Mesenteric fat pad (tissue), 1 donor: ENCODE measurements around the gene EFHD1. TPM values are rescaled to one million over a fixed set of nuclear protein-coding genes. Genes with fewer than 3 reads are reported as not detected.
A peak's percentile ranks its signal among the peaks of the same experiment; 100 is the strongest.

Experiments
- DNase-seq: peaks from one replicate; pipeline ENCODE4 v3.0.0-alpha.2; 2020; ENCODE audit warnings: low spot score
- long read RNA-seq: library from polyadenylated mRNA; unstranded; transcript quantifications from one replicate; pipeline ENCODE4 v2.0.0, GENCODE V29; 2020
- total RNA-seq: library from RNA; stranded (reverse); fragmentation: NEBNext Ultra II Directional; extraction: Animal tissue kit (Norgen Biotek cat#: 25700); gene quantifications from one replicate; pipeline ENCODE4 v1.2.1, GENCODE V29; 2021
- donor health status: DM: yes; HTN: yes; CAD: no.

The EFHD1 gene, protein sequence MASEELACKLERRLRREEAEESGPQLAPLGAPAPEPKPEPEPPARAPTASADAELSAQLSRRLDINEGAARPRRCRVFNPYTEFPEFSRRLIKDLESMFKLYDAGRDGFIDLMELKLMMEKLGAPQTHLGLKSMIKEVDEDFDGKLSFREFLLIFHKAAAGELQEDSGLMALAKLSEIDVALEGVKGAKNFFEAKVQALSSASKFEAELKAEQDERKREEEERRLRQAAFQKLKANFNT
- 18.0 TPM for total RNA-seq
- long read RNA-seq, partial matches to known transcripts: 1 of 4 reads
- long read RNA-seq, other reads (novel, unspliced or antisense): 0 of 4 reads

DNA sequence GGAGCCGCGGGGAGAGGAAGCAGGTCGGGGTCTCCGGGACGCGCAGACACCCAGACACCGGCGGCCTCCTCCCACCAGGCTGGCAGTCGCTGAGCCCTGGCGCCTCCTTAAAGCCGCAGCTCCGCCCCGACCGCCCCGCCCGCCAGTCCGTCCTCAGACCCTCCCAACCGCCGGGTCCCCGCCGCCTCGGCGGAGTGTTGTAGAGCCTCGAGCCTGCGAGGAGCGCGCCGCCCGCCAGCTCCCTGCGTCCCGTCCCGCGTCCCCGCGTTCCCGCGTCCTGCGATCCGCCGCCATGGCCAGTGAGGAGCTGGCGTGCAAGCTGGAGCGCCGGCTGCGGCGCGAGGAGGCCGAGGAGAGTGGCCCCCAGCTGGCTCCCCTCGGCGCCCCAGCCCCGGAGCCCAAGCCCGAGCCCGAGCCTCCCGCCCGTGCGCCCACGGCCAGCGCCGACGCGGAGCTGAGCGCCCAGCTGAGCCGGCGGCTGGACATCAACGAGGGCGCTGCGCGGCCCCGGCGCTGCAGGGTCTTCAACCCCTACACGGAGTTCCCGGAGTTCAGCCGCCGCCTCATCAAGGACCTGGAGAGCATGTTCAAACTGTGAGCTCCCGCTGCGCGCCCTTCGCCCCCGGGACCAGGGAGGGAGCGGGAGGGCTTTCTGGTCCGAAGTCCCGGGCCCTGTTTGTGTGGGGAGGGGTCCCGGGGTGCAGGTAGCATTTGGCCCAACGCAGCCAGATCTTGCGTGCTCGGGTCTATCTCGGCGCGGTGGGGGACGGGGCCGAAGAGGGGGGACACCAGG is at the start of gene EFHD1:
Gene EFHD1, plus strand, starts transcription at position 192 of the 793 bp plus-strand sequence. Its CDS starts 101 bp downstream, at position 293.
- DNase-seq: peak; percentile 91

- no peak for DNase-seq
Observed at GRCh38 chr2:232584238-232584637, 49.2 kb upstream of the EFHD1 start.

DNA sequence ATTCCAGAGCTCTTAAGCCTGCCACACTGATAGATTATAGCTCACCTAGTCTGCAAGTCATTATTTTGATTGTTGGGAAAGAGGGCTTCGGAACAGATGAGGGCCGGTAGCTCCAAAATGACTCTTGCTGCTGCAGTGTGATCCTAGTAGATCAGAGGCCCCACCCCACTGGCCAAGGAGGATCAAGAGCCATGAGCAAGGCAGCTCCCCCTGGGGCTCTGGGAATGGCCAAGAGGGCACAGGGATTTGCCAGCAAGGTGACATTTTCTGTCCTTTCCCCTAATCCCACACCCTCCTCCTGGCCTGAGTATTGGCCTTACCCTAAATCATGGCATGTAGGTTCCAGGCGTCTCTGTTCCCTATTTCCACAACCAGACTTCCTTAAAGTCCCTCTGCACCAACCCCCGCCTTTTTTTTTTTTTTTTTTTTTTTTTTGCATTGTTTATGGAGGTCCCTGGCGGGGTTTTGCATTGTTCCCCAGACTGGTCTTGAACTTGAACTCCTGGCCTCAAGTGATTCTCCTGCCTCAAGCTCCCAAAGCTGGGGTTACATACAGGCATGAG is 46.4 kb upstream of the EFHD1 start:
- no peak for DNase-seq

- DNase-seq: peak; percentile 41
Observed at GRCh38 chr2:232587512-232587911, 45.9 kb upstream of the EFHD1 start.

- DNase-seq: no peak
Observed at GRCh38 chr2:232588031-232588430, 45.4 kb upstream of the EFHD1 start.

DNA sequence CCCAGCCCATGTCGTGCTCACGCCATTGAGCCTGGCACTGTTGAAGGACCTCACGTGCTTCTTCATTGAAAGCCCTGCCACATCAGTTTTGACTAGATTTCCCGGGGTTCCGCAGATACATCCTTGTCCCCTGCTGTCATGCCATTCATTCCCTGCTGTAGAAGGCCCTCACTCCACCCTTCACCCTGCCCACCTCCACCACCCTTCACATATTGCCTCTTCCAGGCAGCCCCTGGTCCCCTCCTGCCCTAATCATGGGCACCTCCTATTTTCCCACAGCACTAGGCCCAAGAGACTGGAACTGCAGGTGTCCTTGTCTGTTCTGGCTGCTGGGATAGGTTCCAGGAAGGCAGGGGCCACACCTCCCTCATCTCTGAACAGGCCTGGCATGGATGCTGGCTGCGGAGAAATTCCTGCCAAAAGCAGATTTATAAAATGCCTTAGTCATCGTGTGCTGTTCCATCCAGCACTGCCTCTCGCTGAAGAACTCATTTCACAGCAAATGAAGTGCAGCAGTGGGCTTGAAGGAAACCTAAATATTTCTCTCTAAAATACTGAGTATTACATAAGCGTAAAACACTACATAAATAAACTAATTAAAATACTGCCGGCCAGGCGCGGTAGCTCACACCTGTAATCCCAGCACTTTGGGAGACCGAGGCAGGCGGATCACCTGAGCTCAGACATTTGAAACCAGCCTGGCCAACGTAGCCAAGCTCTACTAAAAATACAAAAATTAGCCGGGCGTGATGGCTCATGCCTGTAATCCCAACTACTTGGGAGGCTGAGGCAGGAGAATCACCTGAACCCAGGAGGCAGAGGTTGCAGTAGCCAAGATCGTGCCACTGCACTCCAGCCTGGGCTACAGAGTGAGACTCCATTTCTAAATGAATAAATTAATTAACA is 44.5 kb upstream of the EFHD1 start:
- DNase-seq: no peak

GRCh38 chr2:232592772-232593395 is 40.5 kb upstream of the EFHD1 start:
- DNase-seq: no peak

GRCh38 chr2:232593982-232594381 is 39.4 kb upstream of the EFHD1 start:
- DNase-seq: no peak

- DNase-seq: no peak
Observed at GRCh38 chr2:232597362-232598079, 35.9 kb upstream of the EFHD1 start.

DNA sequence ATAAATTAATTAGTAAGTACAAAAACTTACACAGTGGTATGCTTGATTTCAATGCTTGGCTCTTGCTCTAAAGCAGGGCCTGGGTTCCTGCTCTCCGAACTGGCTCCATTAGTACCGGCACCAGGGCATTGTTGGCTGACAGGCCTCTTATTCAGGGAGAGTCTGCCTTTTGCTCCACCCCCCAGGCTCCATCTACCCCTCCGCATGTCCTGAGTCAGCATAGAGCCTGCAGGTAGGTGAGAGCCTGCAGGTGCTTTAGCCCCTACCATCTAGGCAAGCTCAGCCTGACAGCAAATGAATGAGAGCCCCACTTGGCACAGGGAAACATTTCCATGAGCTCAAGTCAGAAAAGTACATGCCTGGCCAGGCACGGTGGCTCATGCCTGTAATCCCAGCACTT is 35.1 kb upstream of the EFHD1 start:
- no peak for DNase-seq

DNA sequence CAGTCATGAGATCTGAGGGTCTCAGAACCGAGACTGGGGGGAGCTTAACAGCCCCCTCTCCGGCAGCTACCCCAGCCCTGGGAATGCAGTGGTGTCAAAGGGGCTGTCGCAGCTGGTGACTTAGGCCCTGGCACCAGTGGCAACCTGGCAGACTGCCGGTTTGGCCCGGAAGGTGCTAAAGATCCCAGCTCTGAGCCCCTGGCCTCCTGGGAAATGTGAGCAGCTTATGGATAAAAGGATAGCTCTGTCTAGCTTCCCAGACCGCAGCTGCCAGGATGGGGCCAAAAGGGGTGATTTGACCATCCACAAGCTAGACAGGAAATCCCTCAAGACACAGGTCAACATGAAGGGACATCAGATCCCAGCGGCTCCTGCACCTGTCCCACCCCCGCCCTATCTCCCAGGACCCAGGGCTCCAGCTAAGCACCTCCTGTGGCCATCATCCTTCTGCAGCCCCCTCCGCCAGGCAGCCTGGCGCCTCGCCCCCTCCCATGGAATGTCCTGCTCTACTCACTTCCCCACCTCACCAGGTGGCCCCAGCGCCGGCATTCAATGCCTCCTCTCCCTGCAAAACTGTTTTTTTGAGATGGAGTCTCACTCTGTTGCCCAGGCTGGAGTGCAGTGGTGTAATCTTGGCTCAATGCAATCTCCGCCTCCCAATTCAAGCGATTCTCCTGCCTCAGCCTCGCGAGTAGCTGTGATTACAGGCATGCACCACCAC is 33.2 kb upstream of the EFHD1 start:
- DNase-seq: no peak

GRCh38 chr2:232603283-232603682 is 30.1 kb upstream of the EFHD1 start:
- DNase-seq: no peak

- no peak for DNase-seq
Observed at GRCh38 chr2:232604535-232604934, 28.9 kb upstream of the EFHD1 start.

GRCh38 chr2:232607011-232607410 is 26.4 kb upstream of the EFHD1 start:
- no peak for DNase-seq

DNA sequence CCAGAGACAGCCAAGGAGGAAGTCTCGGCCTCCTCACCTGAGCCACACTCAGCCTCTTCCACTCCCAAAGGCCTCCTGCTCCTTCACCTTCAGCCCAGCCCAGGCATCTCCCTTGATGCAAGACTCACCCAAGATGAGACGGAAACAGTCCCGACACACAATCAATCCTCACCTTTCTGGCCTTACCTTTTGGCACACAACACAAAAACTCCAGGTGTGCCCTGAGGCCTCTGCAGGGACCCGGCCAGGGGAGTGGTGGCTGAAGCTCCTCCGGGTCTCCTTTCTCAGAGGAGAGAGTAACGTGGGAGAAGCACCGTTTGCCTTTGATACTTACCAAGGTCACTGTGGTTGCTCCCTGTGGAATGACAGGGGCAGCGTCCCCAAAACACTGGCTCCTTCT is 23.8 kb upstream of the EFHD1 start:
- no peak for DNase-seq

DNA sequence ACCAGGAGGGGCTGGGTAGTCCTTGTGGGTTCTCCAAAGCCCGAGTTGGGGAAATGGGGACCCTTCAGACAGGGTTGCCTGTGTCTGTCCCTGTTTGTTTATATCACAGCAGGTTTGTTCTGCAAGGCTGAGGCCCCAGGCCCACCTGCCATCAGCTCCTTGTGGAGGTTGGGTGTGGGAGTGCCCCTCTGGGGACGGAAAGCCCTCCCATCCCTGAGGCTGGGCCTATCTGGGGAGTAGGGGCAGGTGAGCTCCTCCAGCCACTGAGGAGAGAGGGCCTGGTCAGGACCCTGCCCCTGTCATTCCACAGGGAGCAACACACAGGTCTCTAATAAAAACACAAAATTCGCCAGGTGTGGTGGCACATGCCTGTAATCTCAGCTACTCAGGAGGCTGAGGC is 23.3 kb upstream of the EFHD1 start:
- DNase-seq: no peak

DNA sequence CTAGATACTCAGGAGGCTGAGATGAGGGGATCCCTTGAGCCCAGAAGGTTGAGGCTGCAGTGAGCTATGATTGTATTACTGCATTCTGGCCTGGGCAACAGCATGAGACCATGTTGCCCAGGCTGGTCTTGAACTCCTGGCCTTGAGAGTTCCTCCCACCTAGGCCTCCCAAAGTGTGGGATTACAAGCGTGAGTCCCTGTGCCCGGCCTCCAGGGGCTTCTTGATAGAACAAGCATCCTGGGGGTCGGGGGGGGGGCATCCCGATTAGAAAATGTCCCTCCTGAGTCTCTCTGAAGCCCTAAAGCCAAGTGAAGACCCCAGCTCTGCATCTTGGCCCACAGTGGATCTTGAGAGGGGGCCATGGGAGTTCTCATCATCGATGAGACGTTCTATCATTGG is 22.3 kb upstream of the EFHD1 start:
- no peak for DNase-seq

DNA sequence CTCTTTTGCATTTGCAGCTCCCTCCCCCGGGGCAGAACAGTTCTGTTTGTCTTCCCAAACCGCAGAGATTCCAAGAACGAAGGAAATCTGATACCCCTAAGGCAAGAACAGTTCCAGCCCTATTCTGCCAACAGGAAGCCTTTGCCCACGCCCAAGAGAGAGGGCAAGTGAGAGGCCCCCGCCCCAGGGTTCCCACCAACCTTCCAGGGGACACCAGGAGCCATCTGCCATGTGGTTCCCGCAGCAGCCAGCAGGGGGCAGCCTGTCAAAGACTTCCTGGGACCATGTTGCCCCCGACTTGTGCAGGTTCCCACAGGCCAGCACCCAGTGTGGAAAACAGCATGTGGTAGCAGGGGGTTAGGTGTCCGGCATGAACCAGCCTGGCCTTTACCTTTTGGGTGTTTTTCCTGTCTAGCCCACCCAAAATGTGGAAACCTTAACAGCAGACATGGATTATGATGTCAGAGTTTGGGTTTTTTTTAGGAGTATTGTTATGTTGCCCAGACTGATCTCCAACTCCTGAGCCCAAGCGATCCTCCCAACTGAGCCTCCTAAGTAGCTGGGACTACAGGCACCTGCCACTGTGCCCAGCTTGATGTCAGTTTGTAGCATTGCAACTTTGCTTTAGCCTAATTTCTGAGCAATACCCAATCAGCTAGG is 21.7 kb upstream of the EFHD1 start:
- peak; percentile 92 for DNase-seq
